Measurements from ENCODE around the gene COG7. TPM values are rescaled to one million over a fixed set of nuclear protein-coding genes. Genes with fewer than 3 reads are reported as not detected.
"Not testable (repeated sequence)": the region's sequence is repeated elsewhere in the genome, so short reads cannot be mapped to it uniquely, and the experiment has no call there.

COG7 gene
- total RNA-seq, 1 donor from 2014 or later = 12.5 TPM

DNA sequence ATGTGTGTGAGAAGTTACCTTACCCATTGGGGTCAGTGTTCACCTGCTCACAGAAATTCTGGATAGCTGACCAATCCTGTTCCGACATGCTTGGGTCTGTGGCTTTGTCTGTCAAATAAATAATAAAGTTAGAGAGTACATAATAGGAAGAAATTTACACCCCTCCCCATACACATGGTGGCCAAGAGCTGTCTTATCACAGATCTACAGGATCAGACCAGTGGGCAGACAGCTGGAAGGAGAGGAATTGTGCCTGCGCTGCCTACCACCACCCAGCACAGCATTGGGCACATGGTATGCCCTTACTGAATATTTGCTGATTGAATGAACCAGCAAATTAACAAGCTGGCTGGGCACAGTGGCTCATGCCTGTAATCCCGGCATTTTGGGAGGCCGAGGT is 42.7 kb upstream of the COG7 start:
- Histone ChIP-seq H3K4me3 (ENCODE audit: low read length in 3 of 3) (no peak overlapping the region), H3K27ac (ENCODE audit: low read depth, low read length) (no peak overlapping the region), H3K9ac (ENCODE audit: low read depth in 1 of 3, low read length in 3 of 3) (no peak overlapping the region), H3K36me3 (ENCODE audit: control insufficient read depth in 3 of 3, insufficient read depth in 3 of 3, low read length in 3 of 3) (peaks cover 36 to 42% (median 40%) of the 10 kb centered on the region in 3 donors), H3K9me3 (ENCODE audit: control insufficient read depth in 3 of 3, low read length in 3 of 3) (no peaks in the 10 kb centered on the region), H3K4me1 (ENCODE audit: control insufficient read depth in 3 of 3, insufficient read depth in 3 of 3, low read length in 3 of 3) (peaks cover 6 to 14% (median 7%) of the 10 kb centered on the region in 3 donors), H3K27me3 (ENCODE audit: control insufficient read depth in 3 of 3, insufficient read depth in 3 of 3, low read length in 3 of 3) (no peaks in the 10 kb centered on the region)

DNA sequence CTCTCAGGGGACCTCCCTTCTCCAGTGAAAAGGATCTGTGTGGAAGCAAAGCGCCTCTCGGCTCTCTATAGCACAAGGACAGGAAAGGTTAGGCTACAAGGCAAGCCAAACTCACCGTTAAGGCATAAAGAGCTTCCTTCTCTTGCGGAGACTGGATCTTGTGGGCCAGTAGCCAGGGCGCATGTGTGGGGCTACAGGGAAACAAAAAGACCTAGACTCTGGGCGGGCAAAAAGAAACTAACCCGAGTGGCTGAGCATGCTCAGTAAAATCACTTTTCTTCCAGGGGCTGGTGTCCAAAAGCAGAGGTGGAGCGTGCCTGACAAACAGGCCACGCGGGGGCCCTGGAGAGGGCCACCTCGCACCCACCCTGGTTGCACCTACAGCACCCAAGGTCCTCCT is 41.2 kb upstream of the COG7 start:
- Histone ChIP-seq H3K36me3 (ENCODE audit: control insufficient read depth in 3 of 3, insufficient read depth in 3 of 3, low read length in 3 of 3) (peaks cover 42 to 54% (median 51%) of the 10 kb centered on the region in 3 donors), H3K9me3 (ENCODE audit: control insufficient read depth in 3 of 3, low read length in 3 of 3) (no peaks in the 10 kb centered on the region), H3K27ac (ENCODE audit: low read depth, low read length) (no peak overlapping the region), H3K27me3 (ENCODE audit: control insufficient read depth in 3 of 3, insufficient read depth in 3 of 3, low read length in 3 of 3) (no peaks in the 10 kb centered on the region), H3K4me3 (ENCODE audit: low read length in 3 of 3) (no peak overlapping the region), H3K9ac (ENCODE audit: low read depth in 1 of 3, low read length in 3 of 3) (peak overlapping the region in 1 of 3 donors; percentile 17), H3K4me1 (ENCODE audit: control insufficient read depth in 3 of 3, insufficient read depth in 3 of 3, low read length in 3 of 3) (peaks cover 6 to 14% (median 7%) of the 10 kb centered on the region in 3 donors)

DNA sequence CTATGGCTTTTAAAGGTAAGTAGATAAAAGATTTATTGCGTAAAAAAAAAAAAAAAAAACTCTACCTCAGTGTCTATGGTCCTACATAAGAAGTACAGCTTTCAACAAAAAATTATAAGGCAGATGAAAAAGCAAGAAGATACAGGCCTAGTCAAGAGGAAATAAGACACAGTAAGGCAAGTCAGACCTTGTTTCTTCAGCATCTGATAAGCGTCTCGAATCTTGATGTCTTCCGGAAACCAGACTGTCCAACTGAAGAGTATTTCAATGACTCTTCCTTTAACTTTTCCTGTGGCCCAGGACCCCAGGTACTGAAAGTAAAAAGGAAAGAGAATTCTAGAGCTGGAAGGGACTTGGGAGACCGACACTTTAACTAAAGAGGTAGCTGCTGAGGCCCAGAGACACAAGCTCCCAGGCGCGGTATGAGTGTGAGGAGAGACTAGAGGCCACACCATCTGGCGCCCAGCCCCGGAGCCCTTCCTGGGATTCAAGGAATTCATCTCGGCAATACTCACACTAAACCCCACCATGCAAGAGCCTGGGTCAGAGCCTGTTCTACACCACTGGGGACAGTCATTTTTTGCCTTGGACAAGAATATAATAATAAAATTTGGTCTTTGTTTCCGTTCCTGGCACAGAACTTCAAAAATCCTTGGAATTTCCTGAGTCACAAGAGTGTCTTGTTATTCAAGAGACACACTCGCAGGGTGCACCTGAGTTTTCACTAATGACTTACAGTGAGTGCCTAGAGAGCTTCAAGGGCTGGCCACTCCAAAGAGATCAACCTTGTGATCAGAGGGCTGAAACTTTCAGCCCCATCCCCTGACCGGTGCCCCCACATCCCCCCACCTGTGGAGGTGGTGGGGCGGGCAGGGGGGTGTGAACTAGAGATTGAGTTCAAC is 38.8 kb upstream of the COG7 start:
- Histone ChIP-seq H3K36me3 (ENCODE audit: control insufficient read depth in 3 of 3, insufficient read depth in 3 of 3, low read length in 3 of 3) (peaks cover 64 to 76% (median 74%) of the 10 kb centered on the region in 3 donors), H3K9me3 (ENCODE audit: control insufficient read depth in 3 of 3, low read length in 3 of 3) (no peaks in the 10 kb centered on the region), H3K27ac (ENCODE audit: low read depth, low read length) (no peak overlapping the region), H3K4me3 (ENCODE audit: low read length in 3 of 3) (no peak overlapping the region), H3K27me3 (ENCODE audit: control insufficient read depth in 3 of 3, insufficient read depth in 3 of 3, low read length in 3 of 3) (no peaks in the 10 kb centered on the region), H3K9ac (ENCODE audit: low read depth in 1 of 3, low read length in 3 of 3) (no peak overlapping the region), H3K4me1 (ENCODE audit: control insufficient read depth in 3 of 3, insufficient read depth in 3 of 3, low read length in 3 of 3) (peaks cover 0 to 8% (median 6%) of the 10 kb centered on the region in 3 donors)

GRCh38 chr16:23486480-23486879 is 33.5 kb upstream of the COG7 start:
- Histone ChIP-seq H3K9ac (ENCODE audit: low read depth in 1 of 3, low read length in 3 of 3) (no peak overlapping the region), H3K36me3 (ENCODE audit: control insufficient read depth in 3 of 3, insufficient read depth in 3 of 3, low read length in 3 of 3) (peaks cover 79 to 89% (median 84%) of the 10 kb centered on the region in 3 donors), H3K9me3 (ENCODE audit: control insufficient read depth in 3 of 3, low read length in 3 of 3) (no peaks in the 10 kb centered on the region)

DNA sequence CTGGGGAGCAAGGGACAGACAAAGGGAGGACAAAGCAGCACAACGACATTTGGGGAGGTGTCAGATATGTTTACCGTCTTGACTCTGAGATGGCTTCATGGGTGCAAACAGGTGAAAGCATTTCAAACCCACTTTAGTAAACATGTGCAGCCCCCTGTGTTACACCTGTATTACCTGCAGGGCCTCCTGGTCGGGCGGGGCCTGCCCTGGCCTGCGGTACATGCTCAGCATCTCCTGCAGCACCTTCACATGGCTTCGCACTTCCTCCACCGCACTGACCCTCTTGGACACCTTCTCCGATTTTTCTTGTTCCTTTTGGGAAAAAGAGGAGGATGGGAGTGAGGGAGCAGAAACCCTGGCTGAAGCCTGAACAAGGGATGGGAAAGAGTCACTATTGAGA is 32.9 kb upstream of the COG7 start:
- Histone ChIP-seq H3K27ac (ENCODE audit: low read depth, low read length) (no peak overlapping the region), H3K4me3 (ENCODE audit: low read length in 3 of 3) (no peak overlapping the region), H3K36me3 (ENCODE audit: control insufficient read depth in 3 of 3, insufficient read depth in 3 of 3, low read length in 3 of 3) (peaks cover 79 to 89% (median 85%) of the 10 kb centered on the region in 3 donors), H3K27me3 (ENCODE audit: control insufficient read depth in 3 of 3, insufficient read depth in 3 of 3, low read length in 3 of 3) (no peaks in the 10 kb centered on the region), H3K9ac (ENCODE audit: low read depth in 1 of 3, low read length in 3 of 3) (no peak overlapping the region), H3K9me3 (ENCODE audit: control insufficient read depth in 3 of 3, low read length in 3 of 3) (no peaks in the 10 kb centered on the region), H3K4me1 (ENCODE audit: control insufficient read depth in 3 of 3, insufficient read depth in 3 of 3, low read length in 3 of 3) (no peaks in the 10 kb centered on the region)

More at GRCh38 chr16:23486480-23486879, 33.5 kb upstream of the COG7 start:
- Histone ChIP-seq H3K4me3 (ENCODE audit: low read length in 3 of 3) (no peak overlapping the region), H3K27ac (ENCODE audit: low read depth, low read length) (no peak overlapping the region), H3K27me3 (ENCODE audit: control insufficient read depth in 3 of 3, insufficient read depth in 3 of 3, low read length in 3 of 3) (no peaks in the 10 kb centered on the region), H3K4me1 (ENCODE audit: control insufficient read depth in 3 of 3, insufficient read depth in 3 of 3, low read length in 3 of 3) (no peaks in the 10 kb centered on the region)

DNA sequence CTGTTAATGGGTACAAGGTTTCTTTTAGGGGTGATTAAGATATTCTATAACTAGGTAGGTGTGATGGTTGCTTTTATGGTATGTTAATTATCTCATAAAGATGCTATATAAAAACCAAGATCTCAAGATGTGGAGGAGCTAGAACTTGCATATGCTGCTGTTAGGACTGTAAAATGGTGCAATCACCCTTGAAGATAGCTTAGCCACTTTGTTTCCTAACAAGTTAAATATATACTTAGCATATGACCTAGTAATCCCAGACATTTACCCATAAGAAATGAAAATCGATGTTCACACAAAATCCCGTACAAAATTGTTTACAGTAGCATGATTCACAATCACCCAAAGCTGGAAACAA is 32.2 kb upstream of the COG7 start:
- no peak overlapping the region for H3K9ac ChIP-seq (ENCODE audit: low read depth in 1 of 3, low read length in 3 of 3)
- no peaks in the 10 kb centered on the region for H3K4me1 ChIP-seq (ENCODE audit: control insufficient read depth in 3 of 3, insufficient read depth in 3 of 3, low read length in 3 of 3)
- H3K27me3 ChIP-seq (ENCODE audit: control insufficient read depth in 3 of 3, insufficient read depth in 3 of 3, low read length in 3 of 3) = no peaks in the 10 kb centered on the region
- H3K36me3 ChIP-seq (ENCODE audit: control insufficient read depth in 3 of 3, insufficient read depth in 3 of 3, low read length in 3 of 3) = peaks cover 83 to 92% (median 88%) of the 10 kb centered on the region in 3 donors
- H3K27ac ChIP-seq (ENCODE audit: low read depth, low read length) = no peak overlapping the region
- H3K4me3 ChIP-seq (ENCODE audit: low read length in 3 of 3) = no peak overlapping the region
- no peaks in the 10 kb centered on the region for H3K9me3 ChIP-seq (ENCODE audit: control insufficient read depth in 3 of 3, low read length in 3 of 3)

GRCh38 chr16:23484510-23485256 is 31.7 kb upstream of the COG7 start:
- Histone ChIP-seq H3K27me3 (ENCODE audit: control insufficient read depth in 3 of 3, insufficient read depth in 3 of 3, low read length in 3 of 3) (no peaks in the 10 kb centered on the region), H3K36me3 (ENCODE audit: control insufficient read depth in 3 of 3, insufficient read depth in 3 of 3, low read length in 3 of 3) (peaks cover 84 to 92% (median 88%) of the 10 kb centered on the region in 3 donors), H3K9ac (ENCODE audit: low read depth in 1 of 3, low read length in 3 of 3) (no peak overlapping the region)

GRCh38 chr16:23483492-23483891 is 30.5 kb upstream of the COG7 start:
- not testable (repeated sequence) for H3K27ac ChIP-seq (ENCODE audit: low read depth, low read length); H3K4me3 ChIP-seq (ENCODE audit: low read length in 3 of 3); H3K27me3 ChIP-seq (ENCODE audit: control insufficient read depth in 3 of 3, insufficient read depth in 3 of 3, low read length in 3 of 3); H3K9ac ChIP-seq (ENCODE audit: low read depth in 1 of 3, low read length in 3 of 3); H3K9me3 ChIP-seq (ENCODE audit: control insufficient read depth in 3 of 3, low read length in 3 of 3); H3K4me1 ChIP-seq (ENCODE audit: control insufficient read depth in 3 of 3, insufficient read depth in 3 of 3, low read length in 3 of 3)
- peaks cover 86 to 92% (median 88%) of the 10 kb centered on the region in 3 donors for H3K36me3 ChIP-seq (ENCODE audit: control insufficient read depth in 3 of 3, insufficient read depth in 3 of 3, low read length in 3 of 3)

More at GRCh38 chr16:23484510-23485256, 31.7 kb upstream of the COG7 start:
- H3K27ac ChIP-seq (ENCODE audit: low read depth, low read length) = no peak overlapping the region
- no peak overlapping the region for H3K4me3 ChIP-seq (ENCODE audit: low read length in 3 of 3)
- H3K4me1 ChIP-seq (ENCODE audit: control insufficient read depth in 3 of 3, insufficient read depth in 3 of 3, low read length in 3 of 3) = no peaks in the 10 kb centered on the region
- H3K9me3 ChIP-seq (ENCODE audit: control insufficient read depth in 3 of 3, low read length in 3 of 3) = no peaks in the 10 kb centered on the region

- H3K27me3 ChIP-seq (ENCODE audit: control insufficient read depth in 3 of 3, insufficient read depth in 3 of 3, low read length in 3 of 3) = no peaks in the 10 kb centered on the region
- H3K9ac ChIP-seq (ENCODE audit: low read depth in 1 of 3, low read length in 3 of 3) = no peak overlapping the region
- H3K9me3 ChIP-seq (ENCODE audit: control insufficient read depth in 3 of 3, low read length in 3 of 3) = no peaks in the 10 kb centered on the region
- no peak overlapping the region for H3K4me3 ChIP-seq (ENCODE audit: low read length in 3 of 3)
- peaks cover 83 to 90% (median 86%) of the 10 kb centered on the region in 3 donors for H3K36me3 ChIP-seq (ENCODE audit: control insufficient read depth in 3 of 3, insufficient read depth in 3 of 3, low read length in 3 of 3)
- no peak overlapping the region for H3K27ac ChIP-seq (ENCODE audit: low read depth, low read length)
- no peaks in the 10 kb centered on the region for H3K4me1 ChIP-seq (ENCODE audit: control insufficient read depth in 3 of 3, insufficient read depth in 3 of 3, low read length in 3 of 3)
Observed at GRCh38 chr16:23482778-23483177, 29.8 kb upstream of the COG7 start.

- H3K36me3 ChIP-seq (ENCODE audit: control insufficient read depth in 3 of 3, insufficient read depth in 3 of 3, low read length in 3 of 3) = peaks cover 74 to 84% (median 76%) of the 10 kb centered on the region in 3 donors
- no peaks in the 10 kb centered on the region for H3K27me3 ChIP-seq (ENCODE audit: control insufficient read depth in 3 of 3, insufficient read depth in 3 of 3, low read length in 3 of 3)
Observed at GRCh38 chr16:23480257-23480656, 27.3 kb upstream of the COG7 start.

More at GRCh38 chr16:23480257-23480656, 27.3 kb upstream of the COG7 start:
- Histone ChIP-seq H3K4me1 (ENCODE audit: control insufficient read depth in 3 of 3, insufficient read depth in 3 of 3, low read length in 3 of 3) (no peaks in the 10 kb centered on the region), H3K4me3 (ENCODE audit: low read length in 3 of 3) (no peak overlapping the region), H3K9me3 (ENCODE audit: control insufficient read depth in 3 of 3, low read length in 3 of 3) (no peaks in the 10 kb centered on the region), H3K9ac (ENCODE audit: low read depth in 1 of 3, low read length in 3 of 3) (no peak overlapping the region), H3K27ac (ENCODE audit: low read depth, low read length) (no peak overlapping the region)
